Chondrocyte (in vitro differentiated cells): ENCODE measurements around the gene CRYBG3. TPM values are rescaled to one million over a fixed set of nuclear protein-coding genes. Genes with fewer than 3 reads are reported as not detected.

Experiments
- DNase-seq: peaks from one replicate; pipeline ENCODE4 v3.0.0; 2021; ENCODE audit warnings: mixed read lengths, low spot score
- H3K27ac Mint-ChIP-seq: one replicate; pipeline ENCODE4 v1.8.0; 2021; ENCODE audit warnings: mild to moderate bottlenecking, moderate library complexity, mixed read lengths; ENCODE audit not compliant: unreplicated experiment
- H3K27me3 Mint-ChIP-seq: 2 replicates; pipeline ENCODE4 v1.8.0; 2021; ENCODE audit warnings: low read depth, mixed read lengths
- H3K36me3 Mint-ChIP-seq: 2 replicates; pipeline ENCODE4 v1.8.0; 2021; ENCODE audit warnings: low read depth, mixed read lengths
- H3K4me1 Mint-ChIP-seq: 2 replicates; pipeline ENCODE4 v1.8.0; 2021; ENCODE audit warnings: low read depth, mild to moderate bottlenecking, mixed read lengths
- H3K4me3 Mint-ChIP-seq: one replicate; pipeline ENCODE4 v1.8.0; 2021; ENCODE audit warnings: mild to moderate bottlenecking, moderate library complexity, mixed read lengths; ENCODE audit not compliant: unreplicated experiment
- H3K9me3 Mint-ChIP-seq: 2 replicates; pipeline ENCODE4 v1.8.0; 2021; ENCODE audit warnings: low read depth, mixed read lengths
- CTCF ChIP-seq: fragments of 200-600 bp; sonication (generic); IDR thresholded peaks from 2 replicates; pipeline ENCODE4 v1.5.0; 2021; ENCODE audit warnings: antibody characterized with exemption, mild to moderate bottlenecking, moderate library complexity
- total RNA-seq: library from RNA; stranded (reverse); gene quantifications from 3 replicates; pipeline ENCODE4 v1.2.1, GENCODE V29; 2021

Gene CRYBG3
- total RNA-seq, 1 donor from 2014 or later = 15.5 TPM

- DNase-seq = no peak
- TF ChIP-seq CTCF = no peak
- H3K4me3 Mint-ChIP-seq = no peak overlapping the region
- no peaks in the 10 kb centered on the region for H3K27me3 Mint-ChIP-seq
- H3K36me3 Mint-ChIP-seq = peaks cover 9% of the 10 kb centered on the region
- no peaks in the 10 kb centered on the region for H3K9me3 Mint-ChIP-seq
- peaks cover 10% of the 10 kb centered on the region for H3K4me1 Mint-ChIP-seq
- H3K27ac Mint-ChIP-seq = no peak overlapping the region
Observed at GRCh38 chr3:97883736-97884135, 61.9 kb downstream of the CRYBG3 start.

GRCh38 chr3:97884586-97885123 lies 62.8 kb downstream of the CRYBG3 start:
- TF ChIP-seq CTCF = no peak
- no peak for DNase-seq
- Mint-ChIP-seq H3K36me3 (peaks cover 9% of the 10 kb centered on the region), H3K4me3 (no peak overlapping the region), H3K4me1 (peaks cover 10% of the 10 kb centered on the region), H3K27ac (no peak overlapping the region), H3K9me3 (no peaks in the 10 kb centered on the region), H3K27me3 (no peaks in the 10 kb centered on the region)

- peaks cover 6% of the 10 kb centered on the region for H3K4me1 Mint-ChIP-seq
- no peak for DNase-seq
- H3K27ac Mint-ChIP-seq = peak overlapping the region; percentile 18
- H3K9me3 Mint-ChIP-seq = no peaks in the 10 kb centered on the region
- H3K4me3 Mint-ChIP-seq = no peak overlapping the region
- no peaks in the 10 kb centered on the region for H3K27me3 Mint-ChIP-seq
- TF ChIP-seq CTCF = no peak
- H3K36me3 Mint-ChIP-seq = peaks cover 12% of the 10 kb centered on the region
Observed at GRCh38 chr3:97885931-97886824, 64.4 kb downstream of the CRYBG3 start.

- Mint-ChIP-seq H3K4me3 (no peak overlapping the region), H3K36me3 (peaks cover 13% of the 10 kb centered on the region), H3K9me3 (no peaks in the 10 kb centered on the region), H3K27me3 (no peaks in the 10 kb centered on the region), H3K4me1 (no peaks in the 10 kb centered on the region), H3K27ac (no peak overlapping the region)
- no peak for DNase-seq
- TF ChIP-seq CTCF = no peak
Observed at GRCh38 chr3:97889814-97890213, 68.0 kb downstream of the CRYBG3 start.

- DNase-seq = no peak
- Mint-ChIP-seq H3K27ac (no peak overlapping the region), H3K27me3 (no peaks in the 10 kb centered on the region), H3K4me1 (no peaks in the 10 kb centered on the region), H3K36me3 (peaks cover 13% of the 10 kb centered on the region), H3K4me3 (no peak overlapping the region), H3K9me3 (no peaks in the 10 kb centered on the region)
- no peak for TF ChIP-seq CTCF
Observed at GRCh38 chr3:97892852-97893251, 71.0 kb downstream of the CRYBG3 start.
